Measurements from ENCODE around the gene LYAR.

DNA sequence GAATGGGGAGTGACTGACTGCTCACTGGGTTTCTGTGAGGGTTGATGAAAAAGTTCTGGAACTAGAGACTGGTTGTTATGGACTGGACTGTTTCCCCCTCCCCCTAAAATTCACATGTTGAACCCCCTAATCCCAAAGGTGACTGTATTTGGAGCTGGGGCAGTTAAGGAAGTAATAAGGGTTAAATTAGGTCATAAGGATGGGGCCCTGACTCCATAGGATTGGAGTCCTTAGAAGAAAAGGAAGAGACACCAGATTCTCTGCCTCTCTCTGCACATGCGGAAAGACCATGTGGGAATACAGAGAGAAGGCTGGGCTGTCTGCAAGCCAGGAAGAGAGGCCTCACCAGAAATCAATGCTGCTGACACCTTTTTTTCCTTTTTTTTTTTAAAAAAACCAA is 38.3 kb upstream of the LYAR start:
- TF ChIP-seq, protein P1, sequence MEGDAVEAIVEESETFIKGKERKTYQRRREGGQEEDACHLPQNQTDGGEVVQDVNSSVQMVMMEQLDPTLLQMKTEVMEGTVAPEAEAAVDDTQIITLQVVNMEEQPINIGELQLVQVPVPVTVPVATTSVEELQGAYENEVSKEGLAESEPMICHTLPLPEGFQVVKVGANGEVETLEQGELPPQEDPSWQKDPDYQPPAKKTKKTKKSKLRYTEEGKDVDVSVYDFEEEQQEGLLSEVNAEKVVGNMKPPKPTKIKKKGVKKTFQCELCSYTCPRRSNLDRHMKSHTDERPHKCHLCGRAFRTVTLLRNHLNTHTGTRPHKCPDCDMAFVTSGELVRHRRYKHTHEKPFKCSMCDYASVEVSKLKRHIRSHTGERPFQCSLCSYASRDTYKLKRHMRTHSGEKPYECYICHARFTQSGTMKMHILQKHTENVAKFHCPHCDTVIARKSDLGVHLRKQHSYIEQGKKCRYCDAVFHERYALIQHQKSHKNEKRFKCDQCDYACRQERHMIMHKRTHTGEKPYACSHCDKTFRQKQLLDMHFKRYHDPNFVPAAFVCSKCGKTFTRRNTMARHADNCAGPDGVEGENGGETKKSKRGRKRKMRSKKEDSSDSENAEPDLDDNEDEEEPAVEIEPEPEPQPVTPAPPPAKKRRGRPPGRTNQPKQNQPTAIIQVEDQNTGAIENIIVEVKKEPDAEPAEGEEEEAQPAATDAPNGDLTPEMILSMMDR (conservative IDR thresholded peaks at IDR 0.05; ENCODE audit: low read depth, low read length): no peak
- no peak for TF ChIP-seq FOS (IDR thresholded peaks at IDR 0.05; ENCODE audit: low read depth, low read length)
- TF ChIP-seq RFX5 (IDR thresholded peaks at IDR 0.05; ENCODE audit: low read depth, low read length): no peak
- no peak for TF ChIP-seq CEBPB (IDR thresholded peaks at IDR 0.05; ENCODE audit: low read depth, low read length)
- TF ChIP-seq, protein P2, sequence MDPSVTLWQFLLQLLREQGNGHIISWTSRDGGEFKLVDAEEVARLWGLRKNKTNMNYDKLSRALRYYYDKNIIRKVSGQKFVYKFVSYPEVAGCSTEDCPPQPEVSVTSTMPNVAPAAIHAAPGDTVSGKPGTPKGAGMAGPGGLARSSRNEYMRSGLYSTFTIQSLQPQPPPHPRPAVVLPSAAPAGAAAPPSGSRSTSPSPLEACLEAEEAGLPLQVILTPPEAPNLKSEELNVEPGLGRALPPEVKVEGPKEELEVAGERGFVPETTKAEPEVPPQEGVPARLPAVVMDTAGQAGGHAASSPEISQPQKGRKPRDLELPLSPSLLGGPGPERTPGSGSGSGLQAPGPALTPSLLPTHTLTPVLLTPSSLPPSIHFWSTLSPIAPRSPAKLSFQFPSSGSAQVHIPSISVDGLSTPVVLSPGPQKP (IDR thresholded peaks at IDR 0.05; ENCODE audit: borderline replicate concordance, low read depth, low read length): no peak
- TF ChIP-seq CHD1 (IDR thresholded peaks at IDR 0.05; ENCODE audit: low read depth, low read length): no peak
- no peak for TF ChIP-seq MXI1 (IDR thresholded peaks at IDR 0.05; ENCODE audit: borderline replicate concordance, low read depth, low read length)
- no peak for TF ChIP-seq SMC3 (IDR thresholded peaks at IDR 0.05; ENCODE audit: low read depth, low read length)
